Osteoblast (primary cell): ENCODE data around the gene OR2A42. TPM values are rescaled to one million over a fixed set of nuclear protein-coding genes. Genes with fewer than 3 reads are reported as not detected.
"Not testable (repeated sequence)": the region's sequence is repeated elsewhere in the genome, so short reads cannot be mapped to it uniquely, and the experiment has no call there.

Experiments used
- DNase-seq: peaks from one replicate; pipeline ENCODE4 v3.0.0; 2011; ENCODE audit warnings: low spot score, mixed read lengths; ENCODE audit not compliant: insufficient read length; ENCODE audit errors: missing footprints
- H2AFZ ChIP-seq: 2 replicates; pipeline ENCODE4 v1.6.0; 2011; ENCODE audit warnings: mild to moderate bottlenecking, low read length
- H3K27ac ChIP-seq: 2 replicates; pipeline ENCODE4 v1.5.1; 2011; ENCODE audit warnings: mild to moderate bottlenecking, low read depth, low read length, moderate library complexity
- H3K27me3 ChIP-seq: 2 replicates; pipeline ENCODE4 v1.6.0; 2012; ENCODE audit warnings: mild to moderate bottlenecking, control low read depth, inconsistent platforms, low read length, moderate library complexity; ENCODE audit not compliant: insufficient read depth
- H3K36me3 ChIP-seq: 2 replicates; pipeline ENCODE4 v1.5.1; 2011; ENCODE audit warnings: mild to moderate bottlenecking, low read length, control low read depth, moderate library complexity; ENCODE audit not compliant: insufficient read depth
- H3K4me1 ChIP-seq: 2 replicates; pipeline ENCODE4 v1.5.1; 2011; ENCODE audit warnings: mild to moderate bottlenecking, low read length, control low read depth, moderate library complexity; ENCODE audit not compliant: insufficient read depth
- H3K4me2 ChIP-seq: 2 replicates; pipeline ENCODE4 v1.6.0; 2011; ENCODE audit warnings: mild to moderate bottlenecking, low read length; ENCODE audit not compliant: insufficient read depth
- H3K4me3 ChIP-seq: fragments of 200-600 bp; sonication (generic); 3 replicates; pipeline ENCODE4 v1.5.1; 2012; ENCODE audit warnings: mild to moderate bottlenecking, low read length, inconsistent platforms; ENCODE audit not compliant: insufficient read depth
- H3K79me2 ChIP-seq: 2 replicates; pipeline ENCODE4 v1.6.0; 2012; ENCODE audit warnings: mild to moderate bottlenecking, low read length, control low read depth, inconsistent platforms; ENCODE audit not compliant: insufficient read depth
- H3K9me3 ChIP-seq: 2 replicates; pipeline ENCODE4 v1.5.1; 2011; ENCODE audit warnings: low read depth, low read length, control low read depth
- H4K20me1 ChIP-seq: 2 replicates; pipeline ENCODE4 v1.6.0; 2012; ENCODE audit warnings: mild to moderate bottlenecking, low read length, control low read depth; ENCODE audit not compliant: insufficient read depth
- total RNA-seq: library from RNA; depleted of rRNA; stranded (reverse); fragments of >200 nt; gene quantifications from 2 replicates; pipeline ENCODE4 v1.2.3, GENCODE V29; 2012

The OR2A42 gene
- total RNA-seq, 1 donor: under 0.01 TPM

DNA sequence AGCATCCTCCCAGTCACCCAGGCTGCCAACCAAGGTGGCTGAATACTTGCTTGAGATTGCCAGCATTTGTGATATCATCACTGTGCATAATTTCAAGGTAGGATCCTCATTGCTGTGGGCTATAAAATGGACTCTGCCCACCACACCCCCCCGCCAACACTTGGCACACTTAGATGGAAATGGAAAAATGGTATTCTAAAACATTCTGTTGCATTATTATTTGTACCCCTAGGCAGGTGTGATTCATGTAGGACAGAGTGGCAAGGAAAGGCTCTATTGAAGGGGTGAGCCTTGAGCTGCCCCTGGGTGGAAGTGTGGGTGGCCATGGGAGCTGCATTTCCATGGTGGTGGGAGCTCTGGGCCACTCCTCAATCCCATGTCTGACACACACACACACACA, 20.8 kb downstream of the OR2A42 start:
- H2AFZ ChIP-seq, H3K27ac ChIP-seq, H3K4me3 ChIP-seq, H3K36me3 ChIP-seq, H3K4me2 ChIP-seq, H3K27me3 ChIP-seq, H3K9me3 ChIP-seq, H3K4me1 ChIP-seq, H3K79me2 ChIP-seq, DNase-seq, H4K20me1 ChIP-seq: not testable (repeated sequence)

DNA sequence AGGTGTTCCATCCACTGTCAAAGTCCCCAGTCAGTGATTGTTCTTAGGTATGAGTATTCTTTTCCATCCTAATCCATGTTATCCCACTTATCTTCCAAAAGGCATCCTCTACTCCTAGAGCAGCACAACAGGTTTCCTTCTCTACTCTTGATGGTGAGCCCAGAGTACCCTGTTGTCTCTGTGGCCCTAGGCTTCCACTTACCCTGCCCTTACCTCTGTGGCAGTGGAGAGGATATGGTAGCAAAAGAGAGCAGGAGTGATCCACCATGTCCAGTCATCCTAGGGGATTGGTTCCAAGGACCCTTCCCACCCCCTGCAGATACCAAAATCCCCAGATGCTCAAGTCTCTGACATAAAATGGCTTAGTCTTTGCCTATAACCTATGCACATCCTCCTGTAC, 22.2 kb downstream of the OR2A42 start:
- H2AFZ ChIP-seq, H4K20me1 ChIP-seq, DNase-seq, H3K36me3 ChIP-seq, H3K4me2 ChIP-seq, H3K27me3 ChIP-seq, H3K79me2 ChIP-seq, H3K9me3 ChIP-seq, H3K27ac ChIP-seq, H3K4me1 ChIP-seq, H3K4me3 ChIP-seq: not testable (repeated sequence)

DNA sequence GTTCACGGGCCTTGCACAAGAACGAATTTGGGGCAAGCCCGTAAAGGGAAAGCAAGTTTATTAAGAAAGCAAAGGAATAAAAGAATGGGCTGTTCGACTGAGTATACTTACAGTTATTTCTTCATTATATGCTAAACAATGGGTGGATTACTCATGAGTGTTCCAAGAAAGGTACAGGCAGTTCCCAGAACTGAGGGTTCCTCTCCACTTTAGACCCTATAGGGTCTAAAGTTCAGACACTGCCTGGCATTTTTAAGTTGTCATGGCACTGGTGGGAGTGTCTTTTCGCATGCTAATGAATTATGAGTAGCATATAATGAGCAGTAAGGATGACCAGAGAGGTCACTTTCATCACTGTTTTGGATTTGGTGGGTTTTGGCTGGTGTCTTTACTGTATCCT, 34.1 kb downstream of the OR2A42 start:
- not testable (repeated sequence) for H3K9me3 ChIP-seq, H3K36me3 ChIP-seq, H3K4me3 ChIP-seq, H3K4me1 ChIP-seq, H2AFZ ChIP-seq, H3K27ac ChIP-seq, H3K27me3 ChIP-seq, H3K79me2 ChIP-seq, DNase-seq, H3K4me2 ChIP-seq, H4K20me1 ChIP-seq

DNA sequence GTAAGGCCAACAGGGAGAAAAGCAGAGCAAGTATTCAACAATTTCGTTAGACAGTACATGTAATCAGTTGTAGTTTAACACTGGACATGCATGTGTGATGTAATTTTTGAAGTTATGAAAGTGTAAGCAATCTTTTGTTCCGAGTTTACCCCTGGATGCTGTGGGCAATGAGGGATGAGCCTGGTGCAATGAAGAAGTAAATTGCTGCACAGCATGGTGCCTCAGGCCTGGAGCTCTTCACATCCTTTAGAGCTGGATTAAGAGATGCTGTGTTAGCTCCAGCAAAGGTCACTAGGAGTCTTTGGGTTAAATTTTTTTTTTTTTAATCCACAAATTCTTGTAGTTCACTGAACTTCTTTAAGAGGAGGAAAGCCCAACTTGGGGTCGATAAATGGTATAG, 36.3 kb downstream of the OR2A42 start:
- not testable (repeated sequence) for H3K4me3 ChIP-seq, H3K4me2 ChIP-seq, H3K27ac ChIP-seq, H3K27me3 ChIP-seq, H3K79me2 ChIP-seq, H3K9me3 ChIP-seq, DNase-seq, H2AFZ ChIP-seq, H3K36me3 ChIP-seq, H4K20me1 ChIP-seq, H3K4me1 ChIP-seq

DNA sequence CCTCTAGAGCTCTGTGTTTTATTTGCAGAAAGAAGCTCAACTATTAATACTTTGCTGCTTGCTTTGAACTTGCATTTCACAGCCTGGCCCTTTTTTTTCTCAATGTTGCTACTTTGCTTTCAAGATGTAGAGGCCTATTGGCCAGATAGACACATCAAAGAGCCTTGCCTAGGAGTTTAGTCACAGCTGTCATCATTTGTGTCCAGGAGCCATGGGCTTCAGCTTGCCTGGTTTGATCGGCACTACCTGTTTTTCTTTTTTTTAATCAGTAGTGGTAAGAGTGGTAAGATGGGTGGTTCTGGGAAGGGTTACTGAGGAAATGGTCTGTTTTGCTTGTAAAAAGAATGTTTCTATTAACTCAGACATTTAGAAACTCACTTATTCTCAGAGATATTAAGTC, 37.4 kb downstream of the OR2A42 start:
- not testable (repeated sequence) for H3K27me3 ChIP-seq, H3K9me3 ChIP-seq, DNase-seq, H3K79me2 ChIP-seq, H3K4me2 ChIP-seq, H3K27ac ChIP-seq, H4K20me1 ChIP-seq, H3K4me3 ChIP-seq, H2AFZ ChIP-seq, H3K36me3 ChIP-seq, H3K4me1 ChIP-seq

DNA sequence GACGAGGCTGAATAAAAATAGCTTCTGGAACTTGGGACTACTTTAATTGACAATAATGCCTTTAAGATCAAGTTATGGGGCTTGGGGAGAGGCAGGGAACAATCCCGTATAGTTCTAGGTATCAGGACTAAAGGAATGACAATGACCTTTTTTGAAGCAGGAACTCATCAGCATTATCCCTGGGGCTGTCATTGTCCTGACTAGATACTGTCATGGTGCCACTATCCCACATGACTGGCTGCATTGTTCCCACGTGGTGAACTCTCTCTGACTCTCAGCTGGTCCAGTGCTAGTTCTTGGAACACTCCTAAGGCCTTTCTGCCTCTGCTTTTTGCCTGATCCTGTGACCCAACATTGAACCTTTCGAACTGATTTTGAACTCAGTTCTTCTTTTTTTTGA, 40.5 kb downstream of the OR2A42 start:
- H3K4me1 ChIP-seq, H3K27me3 ChIP-seq, H3K9me3 ChIP-seq, H2AFZ ChIP-seq, H3K4me3 ChIP-seq, H3K36me3 ChIP-seq, H3K27ac ChIP-seq, H3K79me2 ChIP-seq, DNase-seq, H3K4me2 ChIP-seq, H4K20me1 ChIP-seq: not testable (repeated sequence)

DNA sequence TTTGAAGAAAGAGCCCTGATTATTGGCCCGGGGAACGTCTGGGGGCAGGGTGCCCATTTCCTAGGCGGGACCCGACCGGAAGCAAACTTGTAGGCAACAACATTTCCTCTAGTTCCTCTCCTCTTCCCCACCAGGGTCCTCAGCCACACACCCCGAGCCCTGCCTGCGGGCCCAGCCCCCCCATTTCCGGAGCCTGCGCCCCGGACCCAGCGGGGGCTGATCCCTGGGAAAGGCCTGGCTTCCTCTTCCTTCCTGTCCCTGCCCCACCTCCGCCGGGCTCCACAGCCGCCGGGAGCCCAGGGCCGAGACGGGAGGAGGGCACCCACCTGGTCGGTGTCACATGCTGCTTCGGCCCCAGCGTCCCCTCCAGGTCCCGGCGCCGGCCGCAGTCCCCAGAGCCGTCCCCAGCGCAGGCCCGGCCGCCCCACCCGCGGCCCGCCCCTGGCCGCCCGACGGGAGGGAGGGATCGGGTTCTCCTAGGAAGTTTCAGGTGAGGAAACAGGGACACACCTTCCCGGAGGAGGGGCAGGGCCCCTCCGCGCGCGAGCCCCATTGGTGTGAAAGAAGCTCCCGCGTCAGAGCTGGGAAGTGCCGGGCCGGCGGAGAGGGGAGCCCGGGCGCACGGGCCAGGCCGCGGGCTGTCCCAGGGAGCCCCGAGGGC, 44.1 kb downstream of the OR2A42 start, which contains the start of gene ARHGEF35:
Gene ARHGEF35 (minus strand): TSS at position 622 of the 661 bp plus-strand sequence. CDS start 7,450 bp downstream, outside the sequence.
- not testable (repeated sequence) for H3K4me2 ChIP-seq, DNase-seq, H3K36me3 ChIP-seq, H4K20me1 ChIP-seq, H3K27me3 ChIP-seq, H3K9me3 ChIP-seq, H2AFZ ChIP-seq, H3K4me3 ChIP-seq, H3K27ac ChIP-seq, H3K4me1 ChIP-seq, H3K79me2 ChIP-seq

DNA sequence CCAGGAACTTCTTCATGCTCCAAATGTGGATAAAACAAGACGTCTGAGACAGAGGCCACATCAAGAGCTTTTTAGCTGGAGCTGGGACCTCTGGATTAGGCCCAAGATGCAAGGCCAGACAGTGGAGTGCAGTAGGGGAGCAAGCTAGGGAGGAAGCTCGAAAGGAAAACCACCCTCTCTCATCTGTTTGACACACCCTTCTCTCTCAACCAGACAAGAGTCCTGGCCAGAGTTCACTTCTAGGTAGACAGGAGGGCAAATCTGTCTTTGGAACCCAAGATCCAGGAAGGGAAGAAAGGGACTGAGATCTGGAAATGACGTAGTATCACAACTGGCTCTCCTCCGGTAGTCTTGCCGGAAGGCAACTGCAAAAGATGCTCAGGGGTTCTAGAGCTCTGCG, 45.0 kb downstream of the OR2A42 start:
- not testable (repeated sequence) for H3K4me2 ChIP-seq, H2AFZ ChIP-seq, H3K4me3 ChIP-seq, H3K79me2 ChIP-seq, H3K27me3 ChIP-seq, H3K9me3 ChIP-seq, H3K4me1 ChIP-seq, H3K27ac ChIP-seq, H3K36me3 ChIP-seq, H4K20me1 ChIP-seq, DNase-seq

DNA sequence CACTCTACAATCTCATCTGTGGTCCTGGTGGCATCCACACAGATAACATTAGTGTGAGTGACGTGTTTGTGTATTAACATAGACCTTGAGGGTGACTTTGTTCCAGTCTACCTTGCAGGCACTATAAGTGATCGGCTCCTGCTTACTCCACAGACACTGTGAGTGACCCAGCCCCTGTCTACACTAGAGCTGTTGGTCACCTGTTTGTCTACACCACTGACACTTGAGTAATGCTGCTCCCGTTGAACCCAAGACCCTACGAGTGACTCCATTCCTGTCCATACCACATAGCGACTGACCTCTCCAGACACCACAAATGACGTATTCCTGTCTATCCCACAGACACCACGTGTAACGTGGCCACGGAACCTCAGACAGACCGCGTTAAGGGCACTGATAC, 45.6 kb downstream of the OR2A42 start:
- H3K9me3 ChIP-seq, H3K27me3 ChIP-seq, H3K36me3 ChIP-seq, DNase-seq, H3K27ac ChIP-seq, H3K4me1 ChIP-seq, H3K4me2 ChIP-seq, H3K79me2 ChIP-seq, H3K4me3 ChIP-seq, H4K20me1 ChIP-seq, H2AFZ ChIP-seq: not testable (repeated sequence)
